Measurements from ENCODE around the gene HABP4.

The HABP4 gene

GRCh38 chr9:96524764-96525163 is 74.8 kb downstream of the HABP4 start:
- no peak for DNase-seq

GRCh38 chr9:96532173-96532572 is 82.2 kb downstream of the HABP4 start:
- no peak for DNase-seq

- DNase-seq = no peak
Observed at GRCh38 chr9:96540106-96540505, 90.1 kb downstream of the HABP4 start.
